Inflammatory macrophage treated with lipopolysaccharide for 4 hours (primary cell): ENCODE data around the gene LIME1.
A peak's percentile ranks its signal among the peaks of the same experiment; 100 is the strongest.

Experiments used
- DNase-seq: peaks from one replicate; pipeline ENCODE4 v3.0.0-alpha.2; 2020

Gene LIME1

GRCh38 chr20:63735859-63736718, at the start of gene LIME1:
TSS of gene LIME1 (plus strand) at chr20:63736664. CDS start at chr20:63737550, 886 bp downstream.
- peak; percentile 17 for DNase-seq

GRCh38 chr20:63687419-63688178, 48.9 kb upstream of the LIME1 start:
- no peak for DNase-seq

- no peak for DNase-seq
Measured at GRCh38 chr20:63688228-63689045, 48.0 kb upstream of the LIME1 start.

- DNase-seq: no peak
Measured at GRCh38 chr20:63689046-63690002, 47.1 kb upstream of the LIME1 start.

GRCh38 chr20:63690003-63690897, 46.2 kb upstream of the LIME1 start:
- DNase-seq: no peak

- DNase-seq: no peak
Measured at GRCh38 chr20:63690898-63691710, 45.4 kb upstream of the LIME1 start.

- no peak for DNase-seq
Measured at GRCh38 chr20:63691711-63692435, 44.6 kb upstream of the LIME1 start.

- DNase-seq: no peak
Measured at GRCh38 chr20:63692436-63693082, 43.9 kb upstream of the LIME1 start.

GRCh38 chr20:63693083-63693732, 43.3 kb upstream of the LIME1 start:
- DNase-seq: no peak

GRCh38 chr20:63693733-63694583, 42.5 kb upstream of the LIME1 start:
- DNase-seq: no peak

GRCh38 chr20:63694584-63695423, 41.7 kb upstream of the LIME1 start:
- no peak for DNase-seq

- DNase-seq: no peak
Measured at GRCh38 chr20:63695424-63696305, 40.8 kb upstream of the LIME1 start.

GRCh38 chr20:63696306-63696627, 40.2 kb upstream of the LIME1 start:
- peak; percentile 2 for DNase-seq

GRCh38 chr20:63696628-63697356, 39.7 kb upstream of the LIME1 start, which contains the start of gene TNFRSF6B:
TSS of gene TNFRSF6B (plus strand) at chr20:63696652. CDS start at chr20:63696768, 116 bp downstream.
- no peak for DNase-seq
